GM12878 (cell line): Measurements from ENCODE around the gene SLC36A3. TPM values are rescaled to one million over a fixed set of nuclear protein-coding genes. Genes with fewer than 3 reads are reported as not detected.

Experiments
- ATF3 ChIP-seq: IDR thresholded peaks from 2 replicates; pipeline ENCODE4 v1.6.1; 2011; ENCODE audit warnings: low read depth, mild to moderate bottlenecking, low read length, moderate library complexity, borderline replicate concordance; ENCODE audit errors: extremely low read depth
- CEBPB ChIP-seq, 2 experiments: fragments of 150-350 bp in 1 of 2; IDR thresholded peaks; 2 replicates each; pipeline ENCODE4 v1.6.1; 2012 to 2014; ENCODE audit warnings: low read depth in 2 of 2, low read length in 2 of 2, borderline replicate concordance in 1 of 2, inconsistent platforms in 1 of 2
- CHD2 ChIP-seq: IDR thresholded peaks from 2 replicates; pipeline ENCODE4 v1.6.1; 2011; ENCODE audit warnings: low read depth, low read length, improper control_type of control experiment, borderline replicate concordance
- CREM ChIP-seq: IDR thresholded peaks from 2 replicates; pipeline ENCODE4 v1.6.1; 2014; ENCODE audit warnings: antibody characterized with exemption, low read depth
- E2F4 ChIP-seq: IDR thresholded peaks from 2 replicates; pipeline ENCODE4 v1.6.1; 2012; ENCODE audit warnings: low read depth, low read length, improper control_type of control experiment
- EZH2 ChIP-seq: IDR thresholded peaks from 2 replicates; pipeline ENCODE4 v1.6.1; 2012; ENCODE audit warnings: low read depth, mild to moderate bottlenecking, control low read depth, inconsistent platforms, low read length, borderline replicate concordance; ENCODE audit not compliant: control insufficient read depth
- KDM1A ChIP-seq: fragments of 200-600 bp; sonication (generic); IDR thresholded peaks from 2 replicates; pipeline ENCODE4 v1.6.1; 2016; ENCODE audit warnings: borderline replicate concordance
- KLF5 ChIP-seq: fragments of 450-650 bp; IDR thresholded peaks from 2 replicates; pipeline ENCODE4 v1.6.1; 2014; ENCODE audit warnings: mild to moderate bottlenecking; ENCODE audit not compliant: partially characterized antibody
- LARP7 ChIP-seq: fragments of 450-650 bp; IDR thresholded peaks from 2 replicates; pipeline ENCODE4 v1.6.1; 2017; ENCODE audit warnings: mild to moderate bottlenecking
- NKRF ChIP-seq: fragments of 450-650 bp; conservative IDR thresholded peaks from 2 replicates; pipeline ENCODE4 v1.6.1; 2017; ENCODE audit warnings: mild to moderate bottlenecking, moderate library complexity
- NR2C2 ChIP-seq: IDR thresholded peaks from 2 replicates; pipeline ENCODE4 v1.6.1; 2011; ENCODE audit warnings: borderline replicate concordance, low read depth; ENCODE audit not compliant: control insufficient read depth, insufficient read length
- POLR2AphosphoS2 ChIP-seq: IDR thresholded peaks from 2 replicates; pipeline ENCODE4 v1.6.1; 2011; ENCODE audit warnings: low read depth, mild to moderate bottlenecking, low read length, improper control_type of control experiment, moderate library complexity
- RB1 ChIP-seq: fragments of 450-650 bp; formaldehyde crosslinking; IDR thresholded peaks from 2 replicates; pipeline ENCODE4 v1.6.1; 2017; ENCODE audit warnings: mild to moderate bottlenecking, borderline replicate concordance
- RUNX3 ChIP-seq: IDR thresholded peaks from 2 replicates; pipeline ENCODE4 v1.6.1; 2012; ENCODE audit warnings: low read length, inconsistent platforms
- SIN3A ChIP-seq: IDR thresholded peaks from 2 replicates; pipeline ENCODE4 v1.6.1; 2012; ENCODE audit warnings: low read depth, low read length, improper control_type of control experiment
- SREBF2 ChIP-seq: IDR thresholded peaks from 2 replicates; pipeline ENCODE4 v1.6.1; 2012; ENCODE audit warnings: mild to moderate bottlenecking, low read length
- ZBTB33 ChIP-seq: fragments of 450-650 bp; IDR thresholded peaks from 2 replicates; pipeline ENCODE4 v1.6.1; 2017; ENCODE audit warnings: mild to moderate bottlenecking
- ZNF207 ChIP-seq: fragments of 450-650 bp; IDR thresholded peaks from 2 replicates; pipeline ENCODE4 v1.6.1; 2014; ENCODE audit warnings: antibody characterized with exemption, mild to moderate bottlenecking, borderline replicate concordance
- ZNF592 ChIP-seq: fragments of 450-650 bp; IDR thresholded peaks from 2 replicates; pipeline ENCODE4 v1.6.1; 2017; ENCODE audit warnings: mild to moderate bottlenecking, moderate library complexity
- ZNF622 ChIP-seq: fragments of 450-650 bp; IDR thresholded peaks from 2 replicates; pipeline ENCODE4 v1.6.1; 2017; ENCODE audit warnings: mild to moderate bottlenecking, inconsistent platforms
- polyA plus RNA-seq, 11 experiments: library from polyadenylated mRNA; depleted of rRNA in 4 of 11; unstranded in 6 of 11; stranded (reverse) in 5 of 11; fragments of >200 nt; fragmentation: Nextera tagmentation in 4 of 11; fragmentation: Illumina TruSeq in 1 of 11; extraction: Ambion mirVana in 4 of 11; extraction: Trizol in 1 of 11; gene quantifications; 1 replicate in 1 of 11; 2 replicates in 10 of 11; pipeline versions ENCODE4 v1.2.1 to v1.2.3, GENCODE V29; 2011 to 2016; ENCODE audit warnings: inconsistent platforms in 2 of 11, missing spikeins in 2 of 11, low read depth in 1 of 11
- total RNA-seq, 4 experiments: library from RNA; depleted of rRNA in 3 of 4; stranded (reverse); fragments of >200 nt in 3 of 4; fragmentation: Illumina TruSeq in 1 of 4; extraction: Trizol in 1 of 4; gene quantifications; 2 replicates each; pipeline versions ENCODE4 v1.2.1 to v1.2.3, GENCODE V29; 2013 to 2021

SLC36A3 gene
- total and polyA plus RNA-seq, 10 of the 15 experiments (the other 5 are each of a cell fraction or from before 2014, with no cell fraction given), result 0.03 TPM; not detected in 9

GRCh38 chr5:151257731-151258181 is 45.8 kb downstream of the SLC36A3 start (continued):
- TF ChIP-seq RUNX3, result peak; percentile 13; the same call in 1 of the 2 replicates
- TF ChIP-seq RB1, result no peak
- no peak for TF ChIP-seq NKRF
- TF ChIP-seq ATF3, result no peak
- TF ChIP-seq POLR2AphosphoS2, result no peak
- TF ChIP-seq NR2C2, result no peak
- no peak for TF ChIP-seq SREBF2
- no peak for TF ChIP-seq KDM1A
- TF ChIP-seq ZNF622, result no peak
- TF ChIP-seq E2F4, result no peak
- no peak for TF ChIP-seq SIN3A
- TF ChIP-seq ZNF592, result no peak
- peak; percentile 55; the same call in 1 of the 2 replicates for TF ChIP-seq CHD2
- no peak for TF ChIP-seq KLF5
- TF ChIP-seq CEBPB (IDR thresholded peaks at IDR 0.05; ENCODE audit: borderline replicate concordance in 1 of 2, low read depth in 2 of 2, low read length in 2 of 2), result no peak
- no peak for TF ChIP-seq ZBTB33
- TF ChIP-seq ZNF207, result no peak
- no peak for TF ChIP-seq CREM
- no peak for TF ChIP-seq EZH2
- no peak for TF ChIP-seq LARP7
